HCT116 (cell line): ENCODE results near the gene P2RX7. TPM values are rescaled to one million over a fixed set of nuclear protein-coding genes. Genes with fewer than 3 reads are reported as not detected.

Experiments used
- ATAC-seq: fragments of 200-7000 bp; cut with Tn5 transposase; 2 replicates; pipeline ENCODE4 v1.9.1; 2020; ENCODE audit warnings: mild to moderate bottlenecking, moderate library complexity
- BruUV-seq: library from RNA; stranded (reverse); fragments of 400-500 nt; replicated peaks from 2 replicates; lab custom pipeline; 2021; lab: Mats Ljungman, UMichigan
- CTCF ChIA-PET: fragments of 300-600 bp; sonication (Branson Sonifier 250); formaldehyde crosslinking; loops from one replicate; lab custom pipeline; 2021; ENCODE audit warnings: antibody characterized with exemption; lab: Charles Lee
- POLR2A ChIA-PET: fragments of 300-600, 350-600 bp; sonication (Branson Sonifier 250); formaldehyde crosslinking; loops from one replicate; lab custom pipeline; 2021; ENCODE audit warnings: antibody characterized with exemption; lab: Charles Lee
- RAD21 ChIA-PET, 2 experiments: fragments of 300-600 bp; sonication (Branson Sonifier 250); formaldehyde crosslinking; loops; one replicate each; lab custom pipeline; 2023; ENCODE audit warnings: low total read pairs in 2 of 2; ENCODE audit not compliant: uncharacterized antibody in 2 of 2, unreplicated experiment in 2 of 2, low non-redundant PET in 1 of 2; lab: Charles Lee
- DNase-seq: peaks from one replicate; pipeline ENCODE4 v3.0.0-alpha.2; 2010; ENCODE audit warnings: low read depth, low spot score
- H2AFZ ChIP-seq: fragments of 200-600 bp; shearing (Covaris generic), sonication (generic); 2 replicates; pipeline ENCODE4 v1.6.1; 2017; ENCODE audit warnings: low read depth, mixed run types, mixed read lengths, antibody characterized with exemption, low read length; ENCODE audit not compliant: poor library complexity, severe bottlenecking
- H3K27ac ChIP-seq: 2 replicates; pipeline ENCODE4 v1.5.1; 2012; ENCODE audit warnings: low read depth, low read length
- H3K27me3 ChIP-seq: fragments of 200-600 bp; sonication (generic); 2 replicates; pipeline ENCODE4 v1.6.1; 2016; ENCODE audit warnings: mixed run types, low read length, mixed read lengths; ENCODE audit not compliant: insufficient read depth
- H3K36me3 ChIP-seq, 2 experiments: fragments of 200-500 bp in 1 of 2; fragments of 200-600 bp in 1 of 2; sonication (Bioruptor generic) in 1 of 2; sonication (generic) in 1 of 2; 2 replicates each; pipeline versions ENCODE4 v1.5.1 to v1.6.1; 2014 to 2016; ENCODE audit warnings: low read length in 2 of 2, inconsistent platforms in 1 of 2, mixed read lengths in 1 of 2, mixed run types in 1 of 2; ENCODE audit not compliant: insufficient read depth in 2 of 2, control insufficient read depth in 1 of 2
- H3K4me1 ChIP-seq, 2 experiments: fragments of 200-600 bp in 1 of 2; sonication (generic) in 1 of 2; 2 replicates each; pipeline versions ENCODE4 v1.5.1 to v1.6.1; 2012 to 2017; ENCODE audit warnings: low read length in 2 of 2, inconsistent platforms in 1 of 2, mild to moderate bottlenecking in 1 of 2, mixed read lengths in 1 of 2, mixed run types in 1 of 2, moderate library complexity in 1 of 2; ENCODE audit not compliant: insufficient read depth in 2 of 2, control insufficient read depth in 1 of 2
- H3K4me2 ChIP-seq: fragments of 200-600 bp; sonication (generic); 2 replicates; pipeline ENCODE4 v1.6.1; 2017; ENCODE audit warnings: mixed run types, low read length, mixed read lengths
- H3K4me3 ChIP-seq, 2 experiments: fragments of 200-600 bp in 1 of 2; sonication (generic) in 1 of 2; replicated peaks in 1 of 2; 2 replicates each; pipeline ENCODE4 v1.5.1; 2011 to 2016; ENCODE audit warnings: low read length in 2 of 2, control low read depth in 1 of 2, low read depth in 1 of 2, mild to moderate bottlenecking in 1 of 2, mixed read lengths in 1 of 2, mixed run types in 1 of 2
- H3K79me2 ChIP-seq: fragments of 200-600 bp; sonication (generic); 2 replicates; pipeline ENCODE4 v1.6.1; 2017; ENCODE audit warnings: mild to moderate bottlenecking, mixed run types, low read length, moderate library complexity, mixed read lengths; ENCODE audit not compliant: insufficient read depth
- H3K9ac ChIP-seq: fragments of 200-600 bp; sonication (generic); 2 replicates; pipeline ENCODE4 v1.6.1; 2016; ENCODE audit warnings: low read length, mixed read lengths
- H3K9me2 ChIP-seq: fragments of 200-600 bp; sonication (generic), shearing (Covaris generic); 2 replicates; pipeline ENCODE4 v1.6.1; 2017; ENCODE audit warnings: mixed run types, mild to moderate bottlenecking, moderate library complexity; ENCODE audit not compliant: insufficient read depth
- H3K9me3 ChIP-seq, 2 experiments: fragments of 200-500 bp in 1 of 2; fragments of 200-600 bp in 1 of 2; sonication (Bioruptor generic) in 1 of 2; sonication (generic) in 1 of 2; 2 replicates each; pipeline ENCODE4 v1.6.1; 2014 to 2017; ENCODE audit warnings: low read length in 2 of 2, mixed read lengths in 2 of 2, inconsistent platforms in 1 of 2, low read depth in 1 of 2, mild to moderate bottlenecking in 1 of 2, mixed run types in 1 of 2, moderate library complexity in 1 of 2; ENCODE audit not compliant: control insufficient read depth in 1 of 2, insufficient read depth in 1 of 2
- H4K20me1 ChIP-seq: fragments of 200-600 bp; sonication (generic), shearing (Covaris generic); 2 replicates; pipeline ENCODE4 v1.6.1; 2017; ENCODE audit warnings: mixed run types, mild to moderate bottlenecking, moderate library complexity; ENCODE audit not compliant: insufficient read depth
- CBX3 ChIP-seq: IDR thresholded peaks from 2 replicates; pipeline ENCODE4 v1.6.1; 2012; ENCODE audit warnings: low read depth
- CEBPB ChIP-seq: IDR thresholded peaks from 2 replicates; pipeline ENCODE4 v1.6.1; 2012; ENCODE audit warnings: low read depth
- EGR1 ChIP-seq: IDR thresholded peaks from 2 replicates; pipeline ENCODE4 v1.6.1; 2012; ENCODE audit warnings: low read depth
- ELF1 ChIP-seq: IDR thresholded peaks from 2 replicates; pipeline ENCODE4 v1.6.1; 2012; ENCODE audit warnings: low read depth, borderline replicate concordance
- EZH2 ChIP-seq: fragments of 200-600 bp; sonication (generic); IDR thresholded peaks from 2 replicates; pipeline ENCODE4 v1.6.1; 2017; ENCODE audit warnings: antibody characterized with exemption, mixed run types
- FOSL1 ChIP-seq: IDR thresholded peaks from 2 replicates; pipeline ENCODE4 v1.6.1; 2012; ENCODE audit warnings: low read depth
- POLR2A ChIP-seq: IDR thresholded peaks from 2 replicates; pipeline ENCODE4 v1.7.0; 2011; ENCODE audit warnings: borderline replicate concordance; ENCODE audit not compliant: insufficient read depth, insufficient read length; ENCODE audit errors: extremely low read depth
- RAD21 ChIP-seq: IDR thresholded peaks from 2 replicates; pipeline ENCODE4 v1.6.1; 2012; ENCODE audit warnings: low read depth, mild to moderate bottlenecking
- SIN3A ChIP-seq: IDR thresholded peaks from 2 replicates; pipeline ENCODE4 v1.6.1; 2012; ENCODE audit warnings: low read depth
- TCF7L2 ChIP-seq: IDR thresholded peaks from 2 replicates; pipeline ENCODE4 v1.7.0; 2011; ENCODE audit warnings: borderline replicate concordance, inconsistent platforms; ENCODE audit not compliant: insufficient read depth, insufficient read length; ENCODE audit errors: extremely low read depth
- YY1 ChIP-seq: IDR thresholded peaks from 2 replicates; pipeline ENCODE4 v1.6.1; 2011; ENCODE audit warnings: low read length, low read depth, moderate library complexity, mild to moderate bottlenecking; ENCODE audit not compliant: insufficient replicate concordance; ENCODE audit errors: extremely low read depth
- ZFX ChIP-seq: fragments of 450-650 bp; IDR thresholded peaks from 2 replicates; pipeline ENCODE4 v1.6.1; 2017
- ZNF274 ChIP-seq: fragments of 200-500 bp; sonication (Bioruptor generic); IDR thresholded peaks from 2 replicates; pipeline ENCODE4 v1.6.1; 2014; ENCODE audit warnings: mild to moderate bottlenecking, low read depth, low read length, inconsistent platforms
- intact Hi-C: fragments of 100-400 bp; cut with micrococcal nuclease; formaldehyde crosslinking; loops from 2 replicates; pipeline ENCODE4 v1.10.0; 2022
- total RNA-seq: library from RNA; stranded (reverse); gene quantifications from one replicate; pipeline ENCODE4 v1.2.1, GENCODE V29; 2021; ENCODE audit not compliant: unreplicated experiment
- TF ChIP-seq, protein P1 (sequence below): IDR thresholded peaks from 2 replicates; pipeline ENCODE4 v1.6.1; 2011; ENCODE audit warnings: mild to moderate bottlenecking, low read length, moderate library complexity; ENCODE audit not compliant: insufficient replicate concordance; ENCODE audit errors: extremely low read depth
- TF ChIP-seq, protein P2 (sequence below): IDR thresholded peaks from 2 replicates; pipeline ENCODE4 v1.6.1; 2012

The P2RX7 gene
- total RNA-seq, 1 experiment from 2014 or later, result 1.5 TPM

DNA sequence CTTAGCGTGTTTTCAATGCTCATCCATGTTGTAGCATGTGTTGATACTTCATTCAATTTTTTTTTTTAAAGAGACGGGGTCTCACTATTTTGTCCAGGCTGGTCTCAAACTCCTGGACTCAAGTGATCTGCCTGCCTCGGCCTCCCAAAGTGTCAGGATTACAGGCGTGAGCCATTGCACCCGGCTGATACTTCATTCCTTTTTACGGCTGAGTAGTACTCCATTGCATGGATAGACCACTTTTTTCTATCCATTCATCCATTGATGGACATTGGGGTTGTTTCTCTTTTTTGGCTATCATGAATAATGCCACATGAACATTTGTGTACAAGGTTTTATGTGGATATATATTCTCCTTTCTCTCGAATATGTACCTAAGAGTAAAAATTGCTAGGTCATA lies 1.2 kb downstream of the P2RX7 start:
- Histone ChIP-seq H3K79me2 (no peaks in the 10 kb centered on the region), H3K4me1 (peaks cover 11 to 25% of the 10 kb centered on the region in 2 experiments), H3K4me3 (no peak overlapping the region), H3K9me3 (no peaks in the 10 kb centered on the region), H3K36me3 (no peaks in the 10 kb centered on the region), H3K4me2 (peak overlapping the region; percentile 76), H4K20me1 (no peaks in the 10 kb centered on the region), H3K9me2 (no peaks in the 10 kb centered on the region), H2AFZ (peak overlapping the region; percentile 92), H3K9ac (peak overlapping the region; percentile 44; the same call in 1 of the 2 replicates), H3K27me3 (no peaks in the 10 kb centered on the region), H3K27ac (no peak overlapping the region; the same call in 1 of the 2 replicates)
- ChIA-PET POLR2A (no interaction called here), RAD21 (no interaction called here), CTCF (no interaction called here)
- intact Hi-C loops, result loop anchor here (5.0 kb wide), 1 partner anchor 83 kb away; no protein-coding TSS in a partner anchor
- no TSS peak for BruUV-seq
- TF ChIP-seq, protein P1, sequence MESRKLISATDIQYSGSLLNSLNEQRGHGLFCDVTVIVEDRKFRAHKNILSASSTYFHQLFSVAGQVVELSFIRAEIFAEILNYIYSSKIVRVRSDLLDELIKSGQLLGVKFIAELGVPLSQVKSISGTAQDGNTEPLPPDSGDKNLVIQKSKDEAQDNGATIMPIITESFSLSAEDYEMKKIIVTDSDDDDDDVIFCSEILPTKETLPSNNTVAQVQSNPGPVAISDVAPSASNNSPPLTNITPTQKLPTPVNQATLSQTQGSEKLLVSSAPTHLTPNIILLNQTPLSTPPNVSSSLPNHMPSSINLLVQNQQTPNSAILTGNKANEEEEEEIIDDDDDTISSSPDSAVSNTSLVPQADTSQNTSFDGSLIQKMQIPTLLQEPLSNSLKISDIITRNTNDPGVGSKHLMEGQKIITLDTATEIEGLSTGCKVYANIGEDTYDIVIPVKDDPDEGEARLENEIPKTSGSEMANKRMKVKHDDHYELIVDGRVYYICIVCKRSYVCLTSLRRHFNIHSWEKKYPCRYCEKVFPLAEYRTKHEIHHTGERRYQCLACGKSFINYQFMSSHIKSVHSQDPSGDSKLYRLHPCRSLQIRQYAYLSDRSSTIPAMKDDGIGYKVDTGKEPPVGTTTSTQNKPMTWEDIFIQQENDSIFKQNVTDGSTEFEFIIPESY, result no peak
- no peak for TF ChIP-seq ELF1
- TF ChIP-seq YY1, result no peak
- no peak for TF ChIP-seq EZH2
- TF ChIP-seq CEBPB, result no peak
- TF ChIP-seq ZFX, result no peak
- DNase-seq, result no peak
- ATAC-seq, result no peak

DNA sequence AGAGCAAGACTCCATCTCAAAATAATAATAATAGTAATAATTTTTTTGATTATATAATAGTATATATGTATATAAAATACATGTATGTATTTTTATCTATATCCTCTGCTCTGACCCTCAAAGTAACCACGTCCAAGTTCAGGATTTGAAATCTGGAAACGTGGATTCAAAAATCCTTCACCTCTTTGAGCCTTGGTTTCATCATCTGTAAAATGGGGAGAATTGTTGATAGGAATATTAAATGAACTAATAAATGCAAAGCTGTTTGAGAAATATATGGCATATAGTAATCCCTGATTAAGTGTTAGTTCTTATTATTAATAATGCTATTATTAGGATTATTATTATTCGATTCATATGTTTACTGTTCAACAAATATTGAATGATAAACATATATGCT lies 2.6 kb downstream of the P2RX7 start:
- TF ChIP-seq SIN3A, result no peak
- TF ChIP-seq TCF7L2, result no peak
- no peak for TF ChIP-seq ZFX
- TF ChIP-seq CBX3, result no peak
- no peak for TF ChIP-seq ZNF274
- no peak for TF ChIP-seq EGR1
- no peak for TF ChIP-seq CEBPB
- TF ChIP-seq POLR2A, result no peak
- TF ChIP-seq, protein P1, result no peak
- no peak for TF ChIP-seq FOSL1
- TF ChIP-seq, protein P2, sequence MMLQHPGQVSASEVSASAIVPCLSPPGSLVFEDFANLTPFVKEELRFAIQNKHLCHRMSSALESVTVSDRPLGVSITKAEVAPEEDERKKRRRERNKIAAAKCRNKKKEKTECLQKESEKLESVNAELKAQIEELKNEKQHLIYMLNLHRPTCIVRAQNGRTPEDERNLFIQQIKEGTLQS, result no peak
- TF ChIP-seq ELF1, result no peak
- TF ChIP-seq RAD21, result no peak
- TF ChIP-seq EZH2, result no peak
- TF ChIP-seq, all 23 proteins: peak for 0
- ChIA-PET CTCF (no interaction called here), RAD21 (no interaction called here), POLR2A (no interaction called here)
- H3K36me3 ChIP-seq, result no peaks in the 10 kb centered on the region
- H4K20me1 ChIP-seq, result no peaks in the 10 kb centered on the region
- no peaks in the 10 kb centered on the region for H3K9me2 ChIP-seq
- intact Hi-C loops, result no loop called here
- BruUV-seq, result no TSS peak
- H3K27me3 ChIP-seq, result no peaks in the 10 kb centered on the region
- no peak overlapping the region for H3K4me2 ChIP-seq
- DNase-seq (no peak), ATAC-seq (no peak)
- H3K79me2 ChIP-seq, result no peaks in the 10 kb centered on the region
- no peak overlapping the region for H2AFZ ChIP-seq
- H3K4me1 ChIP-seq, result peaks cover 11 to 21% of the 10 kb centered on the region in 2 experiments
- no peak overlapping the region for H3K4me3 ChIP-seq
- H3K9me3 ChIP-seq, result no peaks in the 10 kb centered on the region
- no peak overlapping the region for H3K27ac ChIP-seq
- H3K9ac ChIP-seq, result no peak overlapping the region
